Muscle of leg (tissue), 11 donors: ENCODE results near the gene LRP1. TPM values are rescaled to one million over a fixed set of nuclear protein-coding genes. Genes with fewer than 3 reads are reported as not detected.

ENCODE experiments used
- DNase-seq: peaks from one replicate; pipeline ENCODE4 v3.0.0; 2013
- H3K27ac ChIP-seq: one replicate; pipeline ENCODE4 v1.5.1; 2013; ENCODE audit warnings: mild to moderate bottlenecking, low read length, control low read depth
- H3K27me3 ChIP-seq: one replicate; pipeline ENCODE4 v1.6.1; 2013; ENCODE audit warnings: low read length; ENCODE audit not compliant: control insufficient read depth, insufficient read depth
- H3K36me3 ChIP-seq: one replicate; pipeline ENCODE4 v1.6.1; 2013; ENCODE audit warnings: low read length; ENCODE audit not compliant: control insufficient read depth, insufficient read depth
- H3K4me1 ChIP-seq: one replicate; pipeline ENCODE4 v1.6.1; 2013; ENCODE audit warnings: low read length; ENCODE audit not compliant: control insufficient read depth, insufficient read depth
- H3K4me3 ChIP-seq: one replicate; pipeline ENCODE4 v1.5.1; 2013; ENCODE audit warnings: low read length, control low read depth
- H3K9me3 ChIP-seq: replicated peaks from 2 replicates; pipeline ENCODE4 v1.6.1; 2013; ENCODE audit warnings: low read depth, low read length; ENCODE audit not compliant: control insufficient read depth
- WGBS: methylation state at CpG from one replicate; pipeline ENCODE4 v1.1.5; 2013; ENCODE audit warnings: missing lambda C conversion rate; ENCODE audit not compliant: insufficient coverage; 5-methylcytosine and 5-hydroxymethylcytosine counted together
- polyA plus RNA-seq, 8 donors: library from polyadenylated mRNA; unstranded; fragments of 120-200 nt; gene quantifications; one replicate each; pipeline versions ENCODE4 v1.2.1 to v1.2.3, GENCODE V29; 2013; ENCODE audit warnings: inconsistent platforms in 1 of 8, low replicate concordance in 1 of 8; ENCODE audit not compliant: insufficient read length in 8 of 8, insufficient read depth in 1 of 8
- total RNA-seq: library from RNA; stranded (reverse); fragments of 120-200 nt; gene quantifications from one replicate; pipeline ENCODE4 v1.2.4, GENCODE V29; 2013

LRP1 gene
- total and polyA plus RNA-seq, 9 donors, result 82.7 to 231 (median 160) TPM

DNA sequence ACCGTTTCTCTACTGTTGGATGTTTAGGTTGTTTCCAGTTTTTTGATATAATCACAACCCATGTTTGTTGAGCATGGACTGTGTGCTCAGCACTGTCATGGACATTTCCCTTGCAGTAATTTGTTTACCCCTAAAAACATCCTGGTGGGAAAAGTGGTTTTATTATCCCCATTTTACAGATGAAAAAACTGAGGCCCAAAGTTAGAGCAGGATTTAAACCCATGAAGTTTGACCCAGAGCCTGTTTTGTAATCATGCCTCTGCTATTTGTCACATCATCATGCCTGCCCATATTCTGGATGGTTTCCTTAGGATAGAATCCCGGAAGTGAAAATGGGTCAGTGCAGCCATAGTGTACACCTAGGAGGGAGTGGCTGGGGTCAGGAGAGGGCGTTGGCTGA lies 36.2 kb downstream of the LRP1 start:
- Histone ChIP-seq H3K4me3 (no peak overlapping the region), H3K27me3 (no peaks in the 10 kb centered on the region), H3K4me1 (peaks cover 2% of the 10 kb centered on the region), H3K36me3 (peaks cover 84% of the 10 kb centered on the region), H3K27ac (no peak overlapping the region), H3K9me3 (no peaks in the 10 kb centered on the region)
- no peak for DNase-seq
- 84% methylated on average over 2 of the region's 3 CpGs for WGBS

DNA sequence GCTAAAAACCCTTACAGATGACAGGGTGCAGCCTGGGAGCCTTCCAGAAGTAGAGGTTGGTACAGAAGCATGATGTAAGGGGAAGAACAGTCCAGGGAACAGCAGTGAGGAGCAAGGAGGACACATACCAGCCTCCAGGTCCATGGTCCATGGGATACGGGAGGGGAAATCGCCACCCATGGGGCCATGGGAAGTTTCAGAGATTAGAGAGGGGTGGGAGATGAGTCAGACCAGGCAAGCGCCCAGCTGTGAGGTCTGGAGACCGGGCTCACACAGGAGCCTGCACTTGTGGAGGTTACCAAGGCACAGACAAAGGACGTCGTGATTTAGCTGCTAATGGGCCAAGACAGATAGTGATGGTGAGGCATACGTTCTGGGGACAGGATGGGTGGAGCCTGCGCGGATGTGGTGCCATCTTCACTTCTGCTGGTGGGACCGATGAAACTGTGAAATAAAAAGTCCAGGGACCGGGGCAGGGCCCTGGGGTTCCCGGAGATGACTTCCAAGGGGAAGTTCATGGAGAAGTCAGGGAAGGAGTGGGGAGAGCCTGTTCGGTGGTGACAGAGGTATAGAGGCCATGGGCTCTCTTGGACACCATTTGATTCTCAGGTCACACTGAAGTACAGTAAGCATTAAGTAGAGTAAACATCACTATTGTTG lies 36.8 kb downstream of the LRP1 start:
- Histone ChIP-seq H3K4me3 (no peak overlapping the region), H3K4me1 (no peaks in the 10 kb centered on the region), H3K27me3 (no peaks in the 10 kb centered on the region), H3K36me3 (peaks cover 84% of the 10 kb centered on the region), H3K27ac (no peak overlapping the region), H3K9me3 (no peaks in the 10 kb centered on the region)
- DNase-seq, result no peak
- WGBS, result 79% methylated on average over 12 of the region's 13 CpGs

DNA sequence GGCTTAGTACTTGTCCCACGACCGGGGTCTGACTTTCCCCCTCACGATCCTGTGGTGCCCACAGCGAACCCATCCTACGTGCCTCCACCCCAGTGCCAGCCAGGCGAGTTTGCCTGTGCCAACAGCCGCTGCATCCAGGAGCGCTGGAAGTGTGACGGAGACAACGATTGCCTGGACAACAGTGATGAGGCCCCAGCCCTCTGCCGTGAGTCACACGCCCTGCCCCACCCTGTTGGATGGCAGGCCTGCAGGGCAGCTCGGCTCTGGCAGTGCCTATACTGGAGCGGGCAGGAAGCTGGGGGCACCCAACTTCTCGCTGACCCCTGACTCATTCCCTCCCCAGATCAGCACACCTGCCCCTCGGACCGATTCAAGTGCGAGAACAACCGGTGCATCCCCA lies 37.5 kb downstream of the LRP1 start:
- no peak overlapping the region for H3K27ac ChIP-seq
- DNase-seq, result no peak
- no peaks in the 10 kb centered on the region for H3K27me3 ChIP-seq
- 82% methylated on average over 17 of the region's 19 CpGs for WGBS
- H3K4me3 ChIP-seq, result no peak overlapping the region
- H3K4me1 ChIP-seq, result peaks cover 3% of the 10 kb centered on the region
- peaks cover 84% of the 10 kb centered on the region for H3K36me3 ChIP-seq
- no peaks in the 10 kb centered on the region for H3K9me3 ChIP-seq

DNA sequence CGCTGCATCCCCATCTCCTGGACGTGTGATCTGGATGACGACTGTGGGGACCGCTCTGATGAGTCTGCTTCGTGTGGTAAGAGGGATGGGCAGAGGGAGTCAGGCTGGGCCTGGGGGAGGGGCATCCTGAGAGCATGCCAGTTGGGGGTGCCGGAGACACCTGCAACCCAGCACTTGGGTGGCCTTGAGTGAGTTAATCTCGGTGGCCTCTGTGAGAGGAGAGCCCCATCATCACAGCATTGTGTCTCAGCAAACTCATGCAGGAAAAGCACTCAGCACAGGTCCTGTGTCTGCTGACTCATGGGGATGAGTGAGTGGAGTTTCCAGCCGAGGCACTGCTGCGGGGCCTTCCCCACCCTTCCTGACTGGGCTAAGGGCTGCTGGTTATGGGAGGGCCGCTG lies 38.7 kb downstream of the LRP1 start:
- Histone ChIP-seq H3K9me3 (no peaks in the 10 kb centered on the region), H3K27ac (no peak overlapping the region), H3K4me3 (no peak overlapping the region), H3K27me3 (no peaks in the 10 kb centered on the region), H3K4me1 (peaks cover 14% of the 10 kb centered on the region), H3K36me3 (peaks cover 82% of the 10 kb centered on the region)
- no peak for DNase-seq
- WGBS, result 69% methylated on average over 6 of the region's 10 CpGs

DNA sequence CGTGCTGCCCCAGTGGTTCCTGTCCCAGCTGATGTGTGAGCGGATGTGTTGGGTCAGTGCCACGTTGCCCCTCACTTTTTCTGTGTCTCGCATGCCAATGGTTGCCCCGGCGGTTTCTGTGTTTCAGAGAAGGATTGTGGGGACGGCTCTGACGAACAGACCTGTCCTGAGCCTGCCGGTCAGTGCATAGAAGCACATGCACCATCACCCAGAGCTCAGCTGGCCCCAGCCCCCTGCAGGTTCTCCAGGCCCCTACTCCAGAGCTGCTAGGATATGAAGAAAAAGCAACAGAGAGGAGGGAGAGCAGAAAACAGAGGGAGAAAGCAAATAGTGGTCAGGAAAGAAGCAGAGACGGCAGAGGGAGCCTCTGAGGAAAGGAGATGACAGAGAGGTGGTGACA lies 39.8 kb downstream of the LRP1 start:
- Histone ChIP-seq H3K36me3 (peaks cover 76% of the 10 kb centered on the region), H3K4me1 (peaks cover 14% of the 10 kb centered on the region), H3K27ac (no peak overlapping the region), H3K9me3 (no peaks in the 10 kb centered on the region), H3K27me3 (no peaks in the 10 kb centered on the region), H3K4me3 (no peak overlapping the region)
- WGBS, result 71% methylated on average over 9 of the region's 10 CpGs
- DNase-seq, result no peak

DNA sequence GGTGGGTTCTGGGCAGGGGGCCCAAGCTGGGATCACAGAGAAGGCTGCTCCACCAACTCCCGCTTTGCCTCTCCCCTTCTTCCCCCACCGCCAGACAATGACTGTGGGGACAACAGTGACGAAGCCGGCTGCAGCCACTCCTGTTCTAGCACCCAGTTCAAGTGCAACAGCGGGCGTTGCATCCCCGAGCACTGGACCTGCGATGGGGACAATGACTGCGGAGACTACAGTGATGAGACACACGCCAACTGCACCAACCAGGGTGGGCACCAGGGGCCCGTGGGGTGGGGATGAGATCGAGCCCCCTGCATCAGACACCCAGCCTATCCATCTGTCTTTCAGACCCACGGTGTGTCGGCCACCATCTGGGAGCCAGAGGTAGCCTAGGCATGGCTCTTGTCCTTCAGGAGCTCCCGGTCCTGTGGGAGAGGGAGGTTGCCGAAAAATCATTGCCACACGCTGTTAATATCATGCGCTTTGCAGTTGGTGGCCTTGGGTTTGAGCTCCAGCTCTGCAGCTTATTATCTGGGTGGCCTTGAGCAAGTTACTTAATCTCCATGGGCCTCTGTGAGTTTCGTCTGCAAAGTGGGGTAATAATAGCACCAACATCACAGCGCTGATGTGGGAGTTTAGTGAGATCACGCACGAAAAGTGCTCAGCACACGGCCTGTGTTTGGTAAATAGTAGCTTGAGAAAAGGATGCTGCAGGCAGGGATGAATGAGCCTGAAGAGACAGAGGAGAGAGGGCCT lies 40.9 kb downstream of the LRP1 start:
- WGBS, result 81% methylated on average over 13 of the region's 23 CpGs
- Histone ChIP-seq H3K27me3 (no peaks in the 10 kb centered on the region), H3K4me3 (no peak overlapping the region), H3K27ac (no peak overlapping the region), H3K36me3 (peaks cover 84% of the 10 kb centered on the region), H3K4me1 (peaks cover 14% of the 10 kb centered on the region), H3K9me3 (no peaks in the 10 kb centered on the region)
- no peak for DNase-seq

DNA sequence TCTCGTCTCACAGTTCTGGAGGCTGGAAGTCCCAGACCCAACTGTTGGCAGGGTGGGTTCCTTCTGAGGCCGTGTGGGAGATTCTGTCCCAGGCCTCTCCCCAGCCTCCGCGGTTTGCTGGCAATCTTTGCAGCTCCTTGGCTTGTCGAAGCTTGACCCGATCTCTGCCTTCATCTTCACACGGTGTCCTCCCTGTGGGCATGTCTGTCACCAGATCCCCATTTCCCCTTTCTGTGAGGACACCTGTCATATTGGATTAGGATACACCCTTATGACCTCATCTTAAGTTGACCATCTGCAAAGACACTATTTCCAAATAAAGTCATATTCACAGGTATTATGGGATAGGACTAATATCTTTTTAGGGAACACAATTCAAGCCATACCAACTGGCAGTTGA lies 41.7 kb downstream of the LRP1 start:
- H3K36me3 ChIP-seq, result peaks cover 83% of the 10 kb centered on the region

DNA sequence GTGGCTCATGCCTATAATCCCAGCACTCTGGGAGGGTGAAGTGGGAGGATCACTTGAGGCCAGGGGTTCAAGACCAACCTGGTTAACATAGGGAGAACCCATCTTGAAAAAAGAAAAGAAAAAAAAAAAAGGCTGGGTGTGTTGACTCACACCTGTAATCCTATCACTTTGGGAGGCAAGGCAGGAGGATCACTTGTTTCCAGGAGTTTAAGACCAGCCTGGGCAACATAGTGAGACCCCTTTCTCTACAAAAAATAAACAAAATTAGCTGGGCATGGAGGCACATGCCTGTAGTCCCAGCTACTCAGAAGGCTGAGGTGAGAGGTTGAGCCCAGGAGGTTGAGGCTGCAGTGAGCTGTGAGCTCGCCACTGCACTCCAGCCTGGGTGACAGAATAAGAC lies 42.1 kb downstream of the LRP1 start:
- WGBS, result no CpG with 5 or more reads among the region's 1 CpG
- H3K36me3 ChIP-seq, result peaks cover 86% of the 10 kb centered on the region
- H3K4me1 ChIP-seq, result peaks cover 15% of the 10 kb centered on the region
- no peaks in the 10 kb centered on the region for H3K27me3 ChIP-seq
- no peaks in the 10 kb centered on the region for H3K9me3 ChIP-seq
- H3K27ac ChIP-seq, result no peak overlapping the region
- no peak for DNase-seq
- no peak overlapping the region for H3K4me3 ChIP-seq

More for the DNA sequence above, 41.7 kb downstream of the LRP1 start:
- Histone ChIP-seq H3K27ac (no peak overlapping the region), H3K4me3 (no peak overlapping the region), H3K27me3 (no peaks in the 10 kb centered on the region), H3K4me1 (peaks cover 14% of the 10 kb centered on the region), H3K9me3 (no peaks in the 10 kb centered on the region)
- DNase-seq, result no peak
- WGBS, result 35% methylated on average over 5 of the region's 7 CpGs

DNA sequence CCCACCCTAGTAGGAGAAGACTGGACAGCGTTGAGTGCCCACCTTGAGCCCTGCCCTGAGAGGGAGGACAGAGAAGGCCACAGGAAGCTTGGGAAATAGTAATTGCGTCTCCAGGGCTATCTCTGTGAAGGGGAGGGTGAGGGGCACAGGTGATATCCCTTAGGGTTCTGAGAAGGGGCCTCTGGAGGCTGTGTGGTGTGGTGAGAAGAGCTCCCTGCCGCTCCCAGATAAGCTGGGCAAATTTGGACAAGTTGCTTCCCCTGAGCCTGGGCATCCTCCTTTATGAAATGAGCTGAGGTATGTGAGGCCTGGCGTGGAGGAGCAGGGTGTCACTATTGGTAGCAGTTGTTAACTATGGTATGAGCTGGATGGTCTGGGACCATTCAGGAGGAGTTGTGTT lies 42.6 kb downstream of the LRP1 start:
- Histone ChIP-seq H3K4me1 (peaks cover 19% of the 10 kb centered on the region), H3K27ac (no peak overlapping the region), H3K27me3 (no peaks in the 10 kb centered on the region), H3K4me3 (no peak overlapping the region), H3K9me3 (no peaks in the 10 kb centered on the region), H3K36me3 (peaks cover 85% of the 10 kb centered on the region)
- 74% methylated on average over 3 of the region's 4 CpGs for WGBS
- no peak for DNase-seq

DNA sequence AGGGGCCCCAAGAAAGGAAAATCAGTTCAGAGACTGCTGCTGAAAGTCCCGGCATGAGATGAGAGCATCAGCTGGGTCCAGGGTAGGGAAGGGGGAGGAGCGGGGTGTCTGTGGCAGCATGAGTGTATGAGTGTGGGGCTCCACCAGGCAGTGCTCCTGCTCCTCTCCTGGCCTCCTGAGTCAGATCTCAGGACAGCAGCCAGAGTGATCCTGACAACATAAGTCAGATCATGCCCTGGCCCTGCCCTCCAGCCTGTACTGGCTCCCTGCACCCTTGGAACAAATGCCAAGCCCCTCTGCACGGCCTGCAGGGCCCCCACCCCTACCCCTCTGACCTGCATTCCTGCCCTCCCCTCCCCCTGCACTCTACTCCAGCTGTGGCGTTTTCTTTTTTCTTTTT lies 43.4 kb downstream of the LRP1 start:
- Histone ChIP-seq H3K4me1 (peaks cover 19% of the 10 kb centered on the region), H3K36me3 (peaks cover 86% of the 10 kb centered on the region), H3K27ac (no peak overlapping the region), H3K9me3 (no peaks in the 10 kb centered on the region), H3K27me3 (no peaks in the 10 kb centered on the region), H3K4me3 (no peak overlapping the region)
- DNase-seq, result peak; percentile 58
- 20% methylated on average over 1 of the region's 4 CpGs for WGBS
